ENCODE results near the gene ILDR1.

Gene ILDR1

DNA sequence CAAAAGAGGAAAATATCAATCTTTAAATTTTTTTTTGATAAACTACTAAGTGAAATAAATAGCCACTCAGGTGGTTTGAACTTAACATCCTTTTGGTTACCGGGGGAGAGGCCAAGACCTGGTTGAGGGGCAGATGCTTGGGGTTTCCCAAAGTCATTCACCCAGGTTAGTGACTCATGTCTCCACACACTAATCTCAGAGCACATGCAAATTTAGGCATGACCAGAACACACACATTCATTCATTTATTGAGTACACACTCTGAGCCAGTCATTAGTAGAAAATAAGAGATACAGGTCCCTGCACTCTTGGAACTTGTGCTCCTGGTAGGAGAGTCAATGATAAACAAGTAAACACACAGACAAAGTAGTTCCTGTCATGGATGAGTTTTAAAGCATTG lies 7.3 kb downstream of the ILDR1 start:
- no peak for DNase-seq

DNA sequence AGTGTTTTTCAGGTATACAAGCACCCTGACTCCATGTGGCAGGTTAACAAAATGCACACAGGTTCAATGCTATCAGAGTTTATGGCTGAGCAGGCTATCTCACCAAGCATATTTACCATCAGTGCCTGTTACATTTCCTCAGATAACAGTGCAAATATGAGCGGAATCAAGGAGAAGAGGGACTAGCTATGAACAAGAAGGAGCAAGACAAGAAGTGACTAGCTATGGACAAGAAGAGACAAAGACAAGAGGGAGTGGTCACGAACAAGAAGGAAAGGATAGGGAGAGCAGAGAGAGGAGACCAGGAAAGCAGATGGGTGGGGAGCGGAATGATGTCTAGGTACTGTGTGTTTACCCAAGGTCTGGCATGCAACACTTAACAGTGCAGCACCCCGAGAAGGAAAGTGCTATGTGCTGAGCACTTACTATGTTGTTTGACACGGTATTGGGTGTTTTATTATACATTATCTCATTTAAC lies 8.6 kb downstream of the ILDR1 start:
- no peak for DNase-seq

DNA sequence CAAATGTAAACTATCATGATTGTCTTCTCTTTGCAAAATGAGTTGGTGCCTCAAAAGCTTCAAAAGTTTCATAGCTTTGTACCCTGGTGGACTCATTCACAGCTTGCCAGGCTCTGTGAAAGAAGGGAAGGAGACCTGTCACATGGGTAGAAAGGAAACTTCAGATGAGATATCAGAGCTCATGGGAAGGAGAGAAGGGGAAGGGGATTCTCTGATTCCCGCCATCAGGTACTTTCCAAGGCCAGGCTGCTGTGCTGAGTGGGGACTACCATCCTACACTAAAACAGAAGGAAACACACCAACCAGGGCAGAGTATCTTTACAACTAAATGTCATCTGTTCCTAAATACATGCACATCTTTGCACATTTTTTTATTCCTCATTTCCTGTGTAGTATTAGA lies 9.2 kb downstream of the ILDR1 start:
- no peak for DNase-seq

DNA sequence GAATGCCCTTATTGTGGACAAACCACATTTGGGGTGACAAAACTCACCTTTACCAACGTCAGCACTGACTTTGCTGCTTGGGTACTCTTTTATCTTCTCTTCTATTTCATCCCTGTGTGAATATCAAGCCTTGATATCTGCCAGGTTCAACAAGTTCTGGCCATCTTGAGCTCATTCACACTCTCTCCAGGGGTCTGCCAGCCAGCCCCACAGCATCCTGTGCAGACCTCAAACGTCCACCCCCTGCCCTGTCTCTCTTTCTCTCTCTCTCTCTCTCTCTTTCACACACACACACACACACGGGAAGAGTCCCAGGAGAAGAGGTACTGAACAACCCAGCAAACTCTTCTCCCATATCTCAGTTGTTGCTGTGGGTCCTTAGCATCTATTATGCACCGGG lies 10.7 kb downstream of the ILDR1 start:
- no peak for DNase-seq

DNA sequence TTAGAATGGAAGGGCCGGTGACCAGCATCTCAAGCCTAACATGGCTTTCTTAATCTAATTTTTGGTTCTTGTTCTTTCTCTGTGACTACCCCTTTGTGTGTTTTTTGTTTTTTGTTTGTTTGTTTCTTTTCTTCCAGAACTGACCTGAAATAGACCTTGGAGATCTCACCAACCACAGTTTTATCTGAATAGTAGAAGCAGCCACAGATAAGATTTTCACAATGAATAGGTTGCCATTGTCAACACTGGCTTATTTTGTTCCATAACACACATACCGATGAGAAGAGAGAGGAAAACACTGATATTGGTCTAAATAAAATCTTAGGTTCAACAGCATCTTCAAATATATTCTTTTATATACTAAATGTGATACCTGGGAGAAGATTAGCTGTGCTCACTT lies 11.5 kb downstream of the ILDR1 start:
- no peak for DNase-seq

DNA sequence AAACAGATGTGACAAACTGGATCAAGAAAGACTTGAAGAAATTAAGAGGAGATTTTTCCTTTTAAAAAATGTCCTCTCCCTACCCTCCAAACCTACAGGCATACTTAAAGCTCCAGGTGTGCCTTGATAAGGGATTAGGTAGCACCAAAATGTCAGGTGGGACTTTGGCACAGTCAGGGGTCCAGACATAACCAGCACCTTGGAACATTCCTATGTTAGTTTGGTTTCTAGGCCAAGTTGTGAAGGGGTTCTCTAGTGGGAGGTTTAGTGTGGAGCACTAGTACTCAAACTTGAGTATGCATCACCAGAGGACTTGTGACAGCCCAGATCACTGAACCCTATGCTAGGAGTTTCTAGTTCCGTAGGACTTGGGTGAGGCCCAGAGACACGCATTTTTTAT lies 13.9 kb downstream of the ILDR1 start:
- no peak for DNase-seq

DNA sequence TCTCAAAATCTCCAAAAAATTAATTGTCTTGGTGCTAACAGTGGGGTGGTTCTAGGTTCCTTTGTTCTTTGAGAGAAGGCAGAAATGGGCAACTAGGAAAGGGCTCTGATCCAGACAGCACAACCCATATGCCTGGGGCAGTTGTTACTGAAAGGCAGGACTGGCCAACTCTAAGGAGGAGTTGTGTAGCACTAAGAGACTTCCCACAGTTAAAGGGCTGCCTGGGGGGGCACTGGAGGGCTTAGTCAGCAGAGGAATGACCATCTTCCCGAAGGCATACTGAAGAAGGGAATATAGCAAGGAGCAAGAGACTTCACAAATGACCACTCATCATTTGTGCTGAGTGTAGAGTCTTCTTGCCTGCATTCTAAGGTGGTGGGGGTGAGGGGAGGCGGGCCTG lies 15.8 kb downstream of the ILDR1 start:
- DNase-seq = no peak

DNA sequence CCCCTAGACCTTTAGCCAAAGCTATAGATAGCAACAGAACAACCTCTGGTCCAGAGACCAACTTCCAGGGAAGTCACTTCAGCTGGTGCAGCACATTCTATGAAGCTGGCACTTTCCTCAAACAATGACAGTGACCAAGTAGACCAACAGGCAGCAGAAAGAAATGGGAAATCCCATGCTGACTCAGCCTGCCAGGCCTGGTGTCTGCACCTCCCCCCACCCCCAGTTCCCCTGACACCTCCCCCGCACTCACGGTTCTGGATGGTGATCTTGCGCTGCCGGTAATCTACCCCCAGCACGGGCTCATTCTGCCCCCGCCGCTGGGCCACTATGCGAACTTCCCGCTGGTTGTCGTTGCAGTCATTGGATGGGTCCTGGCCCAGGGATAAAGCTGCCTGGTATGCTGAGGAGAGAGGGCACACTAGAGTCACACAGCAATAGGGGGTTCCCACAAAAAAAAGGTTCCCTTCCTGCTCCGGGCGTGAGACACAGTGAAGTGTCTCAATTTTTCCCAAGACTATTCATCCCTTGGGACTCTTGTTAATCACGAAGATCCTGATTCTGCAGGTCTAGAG lies 17.0 kb downstream of the ILDR1 start:
- no peak for DNase-seq

DNA sequence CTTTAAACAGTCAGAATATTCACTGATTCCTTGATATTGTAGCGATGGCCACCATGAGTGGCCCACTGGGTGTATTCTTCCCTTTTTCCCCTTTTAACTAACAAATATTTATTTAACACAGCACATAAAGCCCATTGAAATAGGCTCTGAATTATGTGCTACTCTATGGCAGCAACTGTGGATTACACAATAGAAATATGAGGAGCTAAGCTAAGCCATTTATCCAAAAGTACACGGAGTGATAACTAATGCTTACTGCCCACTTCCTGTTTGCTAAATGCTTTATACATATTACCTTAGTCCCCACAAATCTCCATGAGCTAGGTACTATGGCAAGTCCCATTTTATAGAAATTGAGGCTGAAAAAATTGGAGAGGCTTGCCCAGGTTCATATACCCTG lies 17.9 kb downstream of the ILDR1 start:
- DNase-seq = no peak

DNA sequence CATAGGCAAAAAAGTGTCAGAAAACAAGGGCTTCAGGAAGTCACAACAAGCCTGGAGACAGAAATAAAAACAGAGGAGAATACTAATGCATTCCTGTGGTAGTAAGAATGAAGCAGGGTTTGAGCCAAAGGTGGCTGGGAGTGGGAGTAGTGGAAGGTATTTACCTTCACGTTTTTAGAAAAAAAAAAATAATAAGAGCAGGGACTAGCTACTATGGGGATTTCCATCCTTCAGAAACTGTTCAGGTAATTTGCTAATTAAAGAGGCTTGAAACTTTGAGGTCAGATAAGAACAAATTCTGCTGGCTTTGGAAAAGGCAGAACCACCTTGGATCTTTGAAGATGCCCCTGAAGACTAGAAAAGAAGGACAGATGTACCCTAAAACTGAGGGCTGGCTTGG lies 18.4 kb downstream of the ILDR1 start:
- no peak for DNase-seq

DNA sequence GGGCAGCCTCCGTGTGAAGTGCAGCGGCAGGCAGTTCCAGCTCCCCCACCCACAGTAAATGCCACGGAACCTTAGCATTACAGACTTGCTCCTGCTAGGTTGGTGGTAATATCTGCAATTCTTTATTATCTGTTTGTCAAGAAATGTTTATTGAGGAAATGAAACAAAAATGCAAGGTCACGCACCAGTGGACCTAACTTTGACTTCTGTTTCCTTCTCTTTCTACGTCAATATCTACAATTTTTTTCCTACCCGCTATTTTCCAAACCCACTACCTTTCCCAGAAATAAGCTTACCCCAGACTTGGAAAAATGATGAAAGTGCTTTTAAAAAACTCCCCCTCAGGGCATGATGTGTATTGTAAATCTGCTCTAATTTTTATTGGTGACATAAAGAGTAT lies 18.9 kb downstream of the ILDR1 start:
- DNase-seq = no peak

DNA sequence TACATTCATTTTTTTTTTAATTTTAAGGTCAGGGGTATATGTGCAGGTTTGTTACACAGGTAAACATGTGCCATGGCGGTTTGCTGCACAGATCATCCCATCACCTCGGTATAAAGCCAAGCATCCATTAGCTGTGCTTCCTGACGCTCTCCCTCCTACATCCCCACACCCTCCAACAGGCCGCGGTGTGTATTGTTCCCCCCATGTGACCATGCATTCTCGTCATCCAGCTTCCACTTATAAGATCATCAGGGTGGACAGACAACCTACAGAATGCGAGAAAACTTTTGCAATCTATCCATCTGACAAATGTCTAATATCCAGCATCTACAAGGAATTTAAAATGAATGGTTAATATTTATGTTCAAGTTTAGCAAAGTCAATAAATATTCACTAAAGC lies 19.4 kb downstream of the ILDR1 start:
- DNase-seq = no peak

DNA sequence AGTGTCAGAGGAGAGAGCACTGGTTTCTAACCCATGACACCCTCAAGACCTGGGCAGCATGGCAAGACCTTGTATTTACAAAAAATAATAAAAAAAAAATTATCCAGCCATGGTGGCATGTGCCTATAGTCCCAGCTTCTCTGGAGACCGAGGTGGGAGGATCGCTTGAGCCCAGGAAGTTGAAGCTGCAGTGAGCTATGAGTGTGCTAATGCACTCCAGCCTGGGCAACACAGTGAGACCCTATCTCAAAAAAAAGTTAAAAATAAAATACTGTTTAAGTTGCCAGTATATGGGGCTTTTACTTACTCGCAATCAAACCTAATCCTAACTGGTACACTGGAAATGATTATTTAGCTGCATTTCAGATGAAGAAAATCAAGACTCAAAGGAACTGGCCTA lies 20.2 kb downstream of the ILDR1 start:
- no peak for DNase-seq

DNA sequence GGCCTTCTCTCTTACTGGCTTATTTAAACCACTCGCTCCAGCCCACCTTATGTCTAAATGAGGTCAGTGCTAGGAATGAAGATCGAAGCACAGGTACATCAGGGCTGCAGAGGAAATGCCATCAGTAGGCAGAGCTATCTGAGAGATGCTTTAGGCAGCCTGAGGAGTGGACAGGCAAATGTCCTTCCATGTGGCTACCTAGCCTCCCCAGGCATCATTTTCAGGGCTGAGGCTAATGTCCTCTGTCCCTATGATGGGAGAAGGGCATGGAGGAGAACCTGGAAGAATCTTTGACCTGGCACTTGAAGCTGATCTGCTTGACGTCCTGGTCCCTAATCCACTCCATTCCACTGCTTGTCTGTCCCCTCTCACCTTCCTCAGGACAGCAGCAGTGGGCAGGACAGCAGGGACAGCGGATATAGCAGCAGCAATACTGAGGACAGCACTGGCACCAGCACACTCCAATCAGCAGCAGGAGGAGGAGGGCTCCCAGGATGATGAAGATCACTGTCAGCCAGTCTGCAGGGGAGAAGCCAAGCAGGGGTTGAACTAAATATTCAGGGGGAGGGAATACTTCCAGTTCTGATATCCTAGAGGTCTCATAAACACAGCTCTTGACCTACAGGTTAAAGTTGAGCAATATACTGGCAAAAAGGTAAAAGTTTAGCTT lies 21.0 kb downstream of the ILDR1 start:
- no peak for DNase-seq

DNA sequence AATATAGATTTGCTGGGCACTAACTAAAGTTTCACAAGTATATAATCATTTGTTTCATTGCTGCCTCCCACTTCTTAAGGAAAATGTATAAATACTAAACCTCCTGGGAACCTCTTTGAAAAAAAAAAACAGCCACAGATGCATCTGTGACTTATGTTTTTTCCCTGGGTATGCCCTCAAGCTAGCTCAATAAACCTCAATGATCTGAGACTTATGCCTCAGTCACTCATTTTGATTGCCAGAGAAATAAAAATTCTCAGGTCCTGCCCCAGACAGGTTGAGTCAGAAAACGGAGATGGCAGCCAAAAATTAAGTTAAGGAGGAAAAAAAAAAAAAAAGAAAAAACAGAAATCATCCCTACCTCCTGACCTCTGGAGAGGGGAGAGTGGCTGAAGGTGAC lies 22.1 kb downstream of the ILDR1 start:
- DNase-seq = no peak

DNA sequence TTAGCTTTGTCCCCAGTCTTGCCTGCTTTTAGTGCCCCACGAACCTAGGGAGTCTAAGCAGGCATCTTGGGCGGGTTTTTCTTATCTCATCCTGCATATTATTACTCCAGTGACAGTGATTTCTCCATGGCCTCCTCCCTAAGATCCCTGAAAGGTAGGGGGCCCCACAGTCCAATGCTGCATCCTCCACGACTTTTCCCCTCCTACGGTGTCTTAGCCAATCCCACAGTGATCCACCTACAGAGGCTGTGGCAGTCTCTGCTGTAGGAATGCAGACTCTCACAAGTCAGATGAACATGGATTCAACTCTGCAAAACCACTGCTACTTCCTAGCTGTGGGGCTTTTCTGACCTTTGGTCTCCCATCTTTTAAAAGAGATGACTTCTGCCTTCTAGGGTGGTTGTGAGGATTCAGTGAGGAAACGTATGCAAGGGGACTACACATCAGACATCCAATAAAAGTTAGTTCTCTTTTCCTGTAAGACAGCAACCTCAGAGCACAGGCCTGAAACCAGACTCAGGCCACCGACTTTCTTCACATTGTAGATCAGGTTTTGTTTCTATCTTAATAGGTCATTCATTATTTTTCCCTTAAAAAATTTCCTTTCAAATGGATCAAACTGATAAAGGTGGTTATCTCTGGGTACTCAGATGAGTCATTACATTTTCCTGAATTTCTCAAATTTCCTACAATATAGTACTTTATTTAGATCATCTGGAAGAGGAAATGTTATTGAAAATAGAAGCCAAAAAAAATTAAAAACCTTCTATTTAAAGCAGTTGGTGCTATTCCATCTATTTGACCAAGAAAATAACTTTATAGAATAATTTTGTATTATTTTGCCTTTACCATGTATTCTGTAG lies 23.2 kb downstream of the ILDR1 start:
- no peak for DNase-seq

DNA sequence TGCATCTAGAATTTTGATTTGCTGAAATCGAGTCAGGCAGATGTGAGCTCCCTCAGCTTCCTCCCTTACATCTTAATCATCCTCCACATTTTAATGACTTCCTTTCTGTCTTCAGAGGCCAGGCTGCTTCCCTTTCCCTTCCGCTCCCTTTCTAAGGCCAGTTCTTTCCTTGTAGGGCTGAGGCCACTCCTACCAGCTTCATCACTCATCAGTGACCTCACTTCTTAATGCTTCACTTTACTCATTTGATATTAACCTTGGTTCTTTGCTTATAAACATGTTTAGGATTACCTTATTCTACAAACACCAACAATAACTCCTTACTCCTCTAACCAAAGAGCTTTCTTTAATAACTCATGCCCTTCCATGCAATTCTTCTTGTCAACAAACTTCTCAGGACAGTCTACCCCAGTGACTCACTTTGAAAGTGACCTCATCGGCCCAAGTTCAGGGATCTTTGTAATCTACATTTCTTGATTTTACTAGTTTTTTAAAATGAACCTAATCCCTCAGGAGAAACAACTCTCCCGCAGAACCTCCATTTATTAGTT lies 23.9 kb downstream of the ILDR1 start:
- no peak for DNase-seq

DNA sequence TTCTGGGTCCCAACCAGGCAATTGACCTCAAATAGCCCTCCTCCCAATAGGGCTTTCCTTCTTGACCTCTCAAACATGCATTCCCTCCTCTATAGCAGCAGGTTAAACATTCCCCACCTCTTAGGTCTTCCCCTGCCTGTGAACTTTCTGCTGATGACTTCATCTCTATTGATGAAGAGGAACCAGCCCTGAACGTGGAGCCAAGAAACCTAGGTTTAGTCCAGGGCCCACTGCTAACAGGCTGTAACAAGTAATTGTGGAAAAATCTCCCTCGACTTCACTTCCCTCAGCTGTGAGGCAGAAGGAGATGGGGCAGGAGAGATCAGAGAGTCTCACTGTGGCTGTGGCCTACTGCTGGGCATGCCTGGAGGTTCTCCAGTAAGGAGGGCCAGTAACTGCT lies 24.7 kb downstream of the ILDR1 start:
- no peak for DNase-seq

DNA sequence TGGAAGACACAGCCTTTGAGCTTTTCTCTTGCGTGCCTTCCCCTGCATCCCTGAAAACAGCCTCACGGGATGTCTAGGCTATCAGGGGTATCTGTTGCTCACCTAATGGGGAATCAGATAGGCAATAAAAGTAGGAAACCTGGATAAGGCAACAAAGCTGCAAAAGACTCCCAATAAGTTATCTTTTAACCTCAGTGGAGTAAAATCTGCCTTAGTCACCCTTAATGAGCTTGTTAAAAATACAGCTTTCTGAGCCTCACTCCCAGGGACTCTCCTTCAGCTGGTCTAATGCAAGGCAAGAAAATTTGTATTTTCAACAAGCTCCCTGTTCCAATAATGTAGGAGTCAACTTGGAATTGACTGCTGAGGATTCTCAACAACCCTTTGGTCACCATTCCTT lies 25.6 kb downstream of the ILDR1 start:
- DNase-seq = no peak

DNA sequence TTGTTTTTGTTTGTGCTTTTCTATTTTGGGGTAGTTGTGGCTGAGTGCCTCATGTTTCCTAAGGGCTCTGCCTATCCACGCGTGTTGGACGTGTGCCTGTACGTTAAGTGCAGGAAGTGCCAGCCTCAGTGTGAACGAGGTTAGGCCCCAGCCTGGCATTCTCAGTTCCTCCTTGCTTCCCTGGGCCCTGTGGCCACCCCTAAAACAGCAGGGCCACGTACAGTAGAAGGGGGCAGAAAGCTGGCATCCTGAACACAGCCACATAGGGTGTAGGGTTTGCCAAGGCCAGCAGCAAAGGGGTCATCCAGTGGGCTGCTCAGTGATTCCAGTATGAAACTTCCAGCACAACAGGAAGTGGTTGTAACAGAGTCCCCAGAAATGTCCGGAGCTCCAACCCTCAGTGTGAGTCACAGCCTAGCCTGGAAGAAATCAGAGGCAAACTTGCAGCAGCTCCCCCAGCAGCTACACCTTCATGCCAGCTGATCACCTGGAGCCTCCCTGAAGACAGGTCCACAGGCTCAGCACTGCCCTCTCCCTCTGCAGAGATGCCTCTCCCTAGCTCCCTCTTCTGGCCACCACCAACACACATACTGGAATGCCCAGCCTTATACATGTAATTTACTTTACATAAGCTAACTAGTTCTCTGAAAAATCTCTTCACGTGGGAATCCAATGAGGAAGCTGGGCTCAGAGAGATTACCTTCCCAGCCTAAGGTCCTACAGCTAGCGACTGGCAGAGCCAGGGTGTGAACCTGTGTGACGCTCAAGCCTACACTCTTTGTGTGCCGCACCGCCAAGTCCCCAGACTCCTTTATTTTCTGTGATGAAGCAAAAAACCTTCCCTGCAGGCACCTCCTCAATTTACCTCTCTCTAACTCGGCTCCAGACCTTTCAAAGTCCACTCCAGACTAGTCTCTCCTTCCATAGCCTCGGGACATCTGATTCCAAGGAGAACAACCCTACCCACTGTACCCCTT lies 26.6 kb downstream of the ILDR1 start:
- DNase-seq = peak; percentile 14 to 68

DNA sequence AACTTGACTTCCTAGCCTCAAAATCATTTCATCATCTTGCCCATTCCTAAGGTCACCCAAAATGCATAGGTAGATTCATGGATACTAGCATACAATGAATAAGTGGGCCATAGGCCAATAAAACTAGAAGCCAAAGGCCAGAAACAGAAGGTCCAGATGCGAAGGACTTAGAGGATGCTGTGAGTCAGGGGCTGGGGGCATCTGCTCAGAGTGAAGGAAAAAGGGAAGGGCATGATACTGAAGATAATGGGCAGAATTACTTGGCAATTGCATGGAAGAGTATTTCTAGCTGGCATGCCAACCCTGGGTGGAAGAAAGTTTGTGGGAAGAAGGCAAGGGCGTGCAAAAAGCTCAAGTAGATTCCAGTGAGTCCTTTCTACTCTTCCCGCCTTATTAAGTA lies 27.5 kb downstream of the ILDR1 start:
- no peak for DNase-seq

Measured in SW 1271 (cell line).